Esophagus muscularis mucosa (tissue), 3 donors: Measurements from ENCODE around the gene THSD7A.

Source experiments
- CTCF ChIP-seq, 3 experiments: fragments of 200-600 bp in 2 of 3; fragments of 450-650 bp in 1 of 3; sonication (generic) in 2 of 3; IDR thresholded peaks; one replicate each; pipeline ENCODE4 v1.5.1; 2017 to 2019; ENCODE audit warnings: antibody characterized with exemption in 3 of 3, mild to moderate bottlenecking in 2 of 3, moderate library complexity in 1 of 3
- POLR2A ChIP-seq: fragments of 450-650 bp; IDR thresholded peaks from one replicate; pipeline ENCODE4 v1.6.1; 2017; ENCODE audit warnings: antibody characterized with exemption, moderate library complexity, mild to moderate bottlenecking, low read depth
- POLR2AphosphoS5 ChIP-seq, 2 donors: sonication (generic); formaldehyde crosslinking; IDR thresholded peaks; one replicate each; pipeline ENCODE4 v1.6.1; 2017; ENCODE audit warnings: antibody characterized with exemption in 2 of 2

GRCh38 chr7:11604505-11604904 is 227.5 kb downstream of the THSD7A start:
- TF ChIP-seq CTCF (IDR thresholded peaks at IDR 0.05), result no peak
- no peak for TF ChIP-seq POLR2AphosphoS5 (IDR thresholded peaks at IDR 0.05)
- TF ChIP-seq POLR2A, result no peak
